ENCODE data around the gene SF3B4. TPM values are rescaled to one million over a fixed set of nuclear protein-coding genes. Genes with fewer than 3 reads are reported as not detected.

The SF3B4 gene
- total and polyA plus RNA-seq, 4 donors, result 19.6 to 48.1 (median 37.7) TPM

- ATAC-seq (ENCODE audit: insufficient read depth, low FRiP score), result no peak
- H3K9ac ChIP-seq (ENCODE audit: insufficient read depth in 1 of 2, low read length in 2 of 2), result no peak overlapping the region
- WGBS, 2 donors, result 85 to 94% methylated on average over 10 of the region's 10 CpGs
- H3K36me3 ChIP-seq (ENCODE audit: control insufficient read depth in 4 of 4, insufficient read depth in 4 of 4, low read length in 4 of 4), result no peaks in the 10 kb centered on the region
- H3K9me3 ChIP-seq (ENCODE audit: control insufficient read depth in 4 of 4, insufficient read depth in 3 of 4, low read length in 3 of 4), result no peaks in the 10 kb centered on the region
- H3K4me3 ChIP-seq, result no peak overlapping the region
- DNase-seq, result no peak
- TF ChIP-seq, protein P1, sequence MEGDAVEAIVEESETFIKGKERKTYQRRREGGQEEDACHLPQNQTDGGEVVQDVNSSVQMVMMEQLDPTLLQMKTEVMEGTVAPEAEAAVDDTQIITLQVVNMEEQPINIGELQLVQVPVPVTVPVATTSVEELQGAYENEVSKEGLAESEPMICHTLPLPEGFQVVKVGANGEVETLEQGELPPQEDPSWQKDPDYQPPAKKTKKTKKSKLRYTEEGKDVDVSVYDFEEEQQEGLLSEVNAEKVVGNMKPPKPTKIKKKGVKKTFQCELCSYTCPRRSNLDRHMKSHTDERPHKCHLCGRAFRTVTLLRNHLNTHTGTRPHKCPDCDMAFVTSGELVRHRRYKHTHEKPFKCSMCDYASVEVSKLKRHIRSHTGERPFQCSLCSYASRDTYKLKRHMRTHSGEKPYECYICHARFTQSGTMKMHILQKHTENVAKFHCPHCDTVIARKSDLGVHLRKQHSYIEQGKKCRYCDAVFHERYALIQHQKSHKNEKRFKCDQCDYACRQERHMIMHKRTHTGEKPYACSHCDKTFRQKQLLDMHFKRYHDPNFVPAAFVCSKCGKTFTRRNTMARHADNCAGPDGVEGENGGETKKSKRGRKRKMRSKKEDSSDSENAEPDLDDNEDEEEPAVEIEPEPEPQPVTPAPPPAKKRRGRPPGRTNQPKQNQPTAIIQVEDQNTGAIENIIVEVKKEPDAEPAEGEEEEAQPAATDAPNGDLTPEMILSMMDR (IDR thresholded peaks at IDR 0.05; ENCODE audit: control extremely low read depth, extremely low read depth), result no peak
- H3K27ac ChIP-seq (ENCODE audit: low read depth in 1 of 2, low read length in 1 of 2), result no peak overlapping the region
- H3K4me1 ChIP-seq (ENCODE audit: control insufficient read depth in 5 of 5, insufficient read depth in 5 of 5, low read length in 5 of 5), result no peaks in the 10 kb centered on the region
- no peaks in the 10 kb centered on the region for H3K27me3 ChIP-seq (ENCODE audit: control insufficient read depth in 3 of 3, insufficient read depth in 3 of 3, low read length in 2 of 3)
Observed at GRCh38 chr1:149906570-149907075, 21.0 kb downstream of the SF3B4 start.

DNA sequence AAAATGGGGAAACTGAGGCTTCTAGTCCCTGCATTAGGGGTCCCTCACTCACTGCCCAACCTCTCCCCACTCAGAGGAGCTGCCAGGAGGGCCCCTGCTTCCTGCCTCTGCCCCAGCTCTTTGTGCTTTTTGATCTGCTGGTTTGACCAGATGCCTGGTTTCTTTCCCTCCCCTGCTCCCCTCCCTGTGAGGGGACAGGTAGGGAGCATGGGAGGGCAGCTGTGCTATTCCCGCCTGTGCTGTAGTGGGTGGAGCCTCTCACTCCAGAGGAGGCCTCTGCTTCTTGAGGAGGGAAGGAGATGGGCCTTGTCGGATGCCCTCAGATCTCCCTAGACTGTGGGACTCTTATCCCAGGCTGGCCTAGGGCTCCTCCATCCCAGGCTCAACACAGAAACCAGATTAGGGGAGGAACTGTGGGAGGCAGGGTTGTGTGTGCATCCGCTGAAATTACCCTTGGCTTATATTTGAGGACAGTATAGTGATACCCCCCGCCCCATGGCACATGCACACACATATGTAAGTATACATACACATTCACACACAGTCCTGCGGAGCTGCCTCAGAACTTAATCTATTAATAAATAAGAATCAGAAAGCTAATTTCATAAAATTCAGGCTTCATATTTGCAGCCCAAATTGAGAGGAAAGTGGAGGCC is 23.6 kb downstream of the SF3B4 start:
- WGBS, 2 donors, result 89 to 94% methylated on average over 5 of the region's 5 CpGs
- TF ChIP-seq, protein P1 (IDR thresholded peaks at IDR 0.05; ENCODE audit: control extremely low read depth, extremely low read depth), result no peak
- Histone ChIP-seq H3K9me3 (ENCODE audit: control insufficient read depth in 4 of 4, insufficient read depth in 3 of 4, low read length in 3 of 4) (no peaks in the 10 kb centered on the region), H3K4me1 (ENCODE audit: control insufficient read depth in 5 of 5, insufficient read depth in 5 of 5, low read length in 5 of 5) (peaks cover 0 to 9% (median 3%) of the 10 kb centered on the region in 5 donors), H3K36me3 (ENCODE audit: control insufficient read depth in 4 of 4, insufficient read depth in 4 of 4, low read length in 4 of 4) (no peaks in the 10 kb centered on the region), H3K27me3 (ENCODE audit: control insufficient read depth in 3 of 3, insufficient read depth in 3 of 3, low read length in 2 of 3) (no peaks in the 10 kb centered on the region), H3K9ac (ENCODE audit: insufficient read depth in 1 of 2, low read length in 2 of 2) (no peak overlapping the region), H3K4me3 (no peak overlapping the region), H3K27ac (ENCODE audit: low read depth in 1 of 2, low read length in 1 of 2) (no peak overlapping the region)
- DNase-seq (peak in 1 of 3 donors; percentile 21), ATAC-seq (ENCODE audit: insufficient read depth, low FRiP score) (no peak)

- TF ChIP-seq, protein P1 (IDR thresholded peaks at IDR 0.05; ENCODE audit: control extremely low read depth, extremely low read depth), result no peak
- Histone ChIP-seq H3K9me3 (ENCODE audit: control insufficient read depth in 4 of 4, insufficient read depth in 3 of 4, low read length in 3 of 4) (no peaks in the 10 kb centered on the region), H3K27me3 (ENCODE audit: control insufficient read depth in 3 of 3, insufficient read depth in 3 of 3, low read length in 2 of 3) (no peaks in the 10 kb centered on the region), H3K9ac (ENCODE audit: insufficient read depth in 1 of 2, low read length in 2 of 2) (peak within 1 kb of the TSS; percentile 55 to 78), H3K4me1 (ENCODE audit: control insufficient read depth in 5 of 5, insufficient read depth in 5 of 5, low read length in 5 of 5) (peaks cover 0 to 9% (median 3%) of the 10 kb centered on the region in 5 donors), H3K27ac (ENCODE audit: low read depth in 1 of 2, low read length in 1 of 2) (peak within 1 kb of the TSS; percentile 87 to 98), H3K36me3 (ENCODE audit: control insufficient read depth in 4 of 4, insufficient read depth in 4 of 4, low read length in 4 of 4) (no peaks in the 10 kb centered on the region), H3K4me3 (peak within 1 kb of the TSS; percentile 67)
- 6 to 10% methylated on average over 65 of the region's 65 CpGs for WGBS, 2 donors
- DNase-seq, result peak; percentile 93 to 97 (median 96)
- ATAC-seq (ENCODE audit: insufficient read depth, low FRiP score), result peak; percentile 100
Observed at GRCh38 chr1:149899460-149900284, 27.9 kb downstream of the SF3B4 start, which contains the start of gene BOLA1. TSS of gene BOLA1 (plus strand) at chr1:149899568. CDS start at chr1:149900060, 492 bp downstream.
